ENCODE measurements around the gene NT5C3B. TPM values are rescaled to one million over a fixed set of nuclear protein-coding genes. Genes with fewer than 3 reads are reported as not detected.

NT5C3B gene
- polyA plus RNA-seq, 1 of the 3 experiments (the other 2 are of a cell fraction): 87.4 TPM

- DNase-seq: no peak
- POLR2A ChIA-PET: no interaction called here
- 79% methylated on average over 12 of the region's 13 CpGs for WGBS (ENCODE audit: low lambda C conversion rate)
- no peaks in the 10 kb centered on the region for H3K9me3 ChIP-seq
- H3K4me3 ChIP-seq (ENCODE audit: low read depth in 2 of 2, low read length in 1 of 2): no peak overlapping the region
- H4K20me1 ChIP-seq (ENCODE audit: insufficient read depth): peaks cover 6% of the 10 kb centered on the region; the same call in 1 of the 2 replicates
- no peak overlapping the region for H2AFZ ChIP-seq (ENCODE audit: low read depth)
- CTCF ChIA-PET: no interaction called here
- H3K4me1 ChIP-seq (ENCODE audit: control insufficient read depth in 1 of 2, insufficient read depth in 2 of 2, low read depth in 1 of 2, low read length in 1 of 2): peaks cover 22 to 41% of the 10 kb centered on the region in 2 experiments
- no peak overlapping the region for H3K9ac ChIP-seq
- H3K9me2 ChIP-seq: no peaks in the 10 kb centered on the region
- H3K79me2 ChIP-seq (ENCODE audit: insufficient read depth): no peaks in the 10 kb centered on the region
- peaks cover 17% of the 10 kb centered on the region for H3F3A ChIP-seq (replicated peaks; ENCODE audit: insufficient read depth)
- no peak overlapping the region for H3K27ac ChIP-seq (ENCODE audit: low read depth in 2 of 2, low read length in 1 of 2)
- H3K36me3 ChIP-seq (replicated peaks in 1 of 2; ENCODE audit: control insufficient read depth in 1 of 2, insufficient read depth in 2 of 2, low read length in 1 of 2): no peaks in the 10 kb centered on the region
- no peak for TF ChIP-seq NRF1 (IDR thresholded peaks at IDR 0.05; ENCODE audit: low read depth, low read length)
- TF ChIP-seq PBX3 (IDR thresholded peaks at IDR 0.05): no peak
- TF ChIP-seq GABPA (IDR thresholded peaks at IDR 0.05; ENCODE audit: low read depth): no peak
- no peak for TF ChIP-seq MEF2A (IDR thresholded peaks at IDR 0.05; ENCODE audit: borderline replicate concordance, low read depth)
- no peak for TF ChIP-seq MAX (IDR thresholded peaks at IDR 0.05; ENCODE audit: low read depth)
- no peak for TF ChIP-seq SIN3A (IDR thresholded peaks at IDR 0.05; ENCODE audit: borderline replicate concordance, low read depth, low read length)
- TF ChIP-seq RCOR1 (IDR thresholded peaks at IDR 0.05; ENCODE audit: low read length): no peak
- no peak for TF ChIP-seq USF1 (IDR thresholded peaks at IDR 0.05; ENCODE audit: borderline replicate concordance, low read depth)
- TF ChIP-seq USF2 (IDR thresholded peaks at IDR 0.05; ENCODE audit: borderline replicate concordance, low read depth, low read length): no peak
- TF ChIP-seq IRF3 (IDR thresholded peaks at IDR 0.05; ENCODE audit: low read depth, low read length): no peak
- no peak for TF ChIP-seq NFIC (IDR thresholded peaks at IDR 0.05; ENCODE audit: borderline replicate concordance)
- TF ChIP-seq FOXJ3 (CRISPR knock-in tag; IDR thresholded peaks at IDR 0.05): no peak
- TF ChIP-seq ZBTB33 (IDR thresholded peaks at IDR 0.05; ENCODE audit: borderline replicate concordance, low read depth): no peak
- no peak for TF ChIP-seq EP300 (IDR thresholded peaks at IDR 0.05; ENCODE audit: borderline replicate concordance in 1 of 2, low read depth in 1 of 2, low read length in 1 of 2)
- no peak for TF ChIP-seq GATA2 (CRISPR knock-in tag; IDR thresholded peaks at IDR 0.05)
- no peak for TF ChIP-seq REST (IDR thresholded peaks at IDR 0.05; ENCODE audit: low read depth, low read length)
- no peak for TF ChIP-seq RAD21 (IDR thresholded peaks at IDR 0.05; ENCODE audit: low read length)
- TF ChIP-seq CTCF (IDR thresholded peaks at IDR 0.05): no peak
- TF ChIP-seq SMC3 (IDR thresholded peaks at IDR 0.05; ENCODE audit: low read depth, low read length): no peak
- H3K4me2 ChIP-seq: no peak overlapping the region
- no peaks in the 10 kb centered on the region for H3K27me3 ChIP-seq (ENCODE audit: insufficient read depth)
Observed at GRCh38 chr17:41781404-41782110, 54.5 kb downstream of the NT5C3B start.

Measured in SK-N-SH (cell line).